ENCODE measurements around the gene SPINT2. TPM values are rescaled to one million over a fixed set of nuclear protein-coding genes. Genes with fewer than 3 reads are reported as not detected.
"Not testable (repeated sequence)": the region's sequence is repeated elsewhere in the genome, so short reads cannot be mapped to it uniquely, and the experiment has no call there.

SPINT2 gene
- total RNA-seq, 2 donors from 2014 or later, result 6.9 to 9.1 TPM

- no peak overlapping the region for H3K27ac Mint-ChIP-seq
- no peaks in the 10 kb centered on the region for H3K9me3 Mint-ChIP-seq
- H3K36me3 Mint-ChIP-seq, result no peaks in the 10 kb centered on the region
- H3K4me3 Mint-ChIP-seq, result no peak overlapping the region
- no peaks in the 10 kb centered on the region for H3K4me1 Mint-ChIP-seq (ENCODE audit: low read depth in 2 of 2)
- H3K27me3 Mint-ChIP-seq, result peaks cover 3 to 12% of the 10 kb centered on the region in 2 donors
- no peak for ATAC-seq
- DNase-seq (ENCODE audit: low spot score), result no peak
These were observed 13.9 kb upstream of the SPINT2 start for GRCh38 chr19:38250428-38250820.

- Mint-ChIP-seq H3K4me3 (no peak overlapping the region), H3K27me3 (peaks cover 7 to 17% of the 10 kb centered on the region in 2 donors), H3K4me1 (ENCODE audit: low read depth in 2 of 2) (no peaks in the 10 kb centered on the region), H3K36me3 (no peaks in the 10 kb centered on the region), H3K27ac (no peak overlapping the region), H3K9me3 (no peaks in the 10 kb centered on the region)
- DNase-seq (ENCODE audit: low spot score) (no peak), ATAC-seq (peak in 1 of 2 donors; percentile 26)
These were observed 13.4 kb upstream of the SPINT2 start for GRCh38 chr19:38250821-38251563.

- H3K4me1 Mint-ChIP-seq (ENCODE audit: low read depth in 2 of 2), result no peaks in the 10 kb centered on the region
- H3K9me3 Mint-ChIP-seq, result no peaks in the 10 kb centered on the region
- H3K36me3 Mint-ChIP-seq, result no peaks in the 10 kb centered on the region
- H3K27ac Mint-ChIP-seq, result no peak overlapping the region
- H3K4me3 Mint-ChIP-seq, result no peak overlapping the region
- H3K27me3 Mint-ChIP-seq, result peaks cover 8 to 17% of the 10 kb centered on the region in 2 donors
- DNase-seq (ENCODE audit: low spot score), result no peak
- ATAC-seq, result no peak
These were observed 12.8 kb upstream of the SPINT2 start for GRCh38 chr19:38251564-38252051.

- no peak overlapping the region for H3K27ac Mint-ChIP-seq
- no peaks in the 10 kb centered on the region for H3K4me1 Mint-ChIP-seq (ENCODE audit: low read depth in 2 of 2)
- no peak for ATAC-seq
These were observed 12.0 kb upstream of the SPINT2 start for GRCh38 chr19:38252385-38252784.

GRCh38 chr19:38252941-38253691 is 11.3 kb upstream of the SPINT2 start:
- Mint-ChIP-seq H3K9me3 (no peaks in the 10 kb centered on the region), H3K4me3 (no peak overlapping the region), H3K27me3 (peaks cover 16 to 17% of the 10 kb centered on the region in 2 donors), H3K36me3 (no peaks in the 10 kb centered on the region), H3K4me1 (ENCODE audit: low read depth in 2 of 2) (no peaks in the 10 kb centered on the region), H3K27ac (no peak overlapping the region)
- no peak for DNase-seq (ENCODE audit: low spot score)
- peak in 1 of 2 donors; percentile 22 for ATAC-seq

More at GRCh38 chr19:38252385-38252784, 12.0 kb upstream of the SPINT2 start:
- H3K36me3 Mint-ChIP-seq, result no peaks in the 10 kb centered on the region
- DNase-seq (ENCODE audit: low spot score), result no peak
- H3K9me3 Mint-ChIP-seq, result no peaks in the 10 kb centered on the region
- H3K4me3 Mint-ChIP-seq, result no peak overlapping the region
- H3K27me3 Mint-ChIP-seq, result peaks cover 13 to 17% of the 10 kb centered on the region in 2 donors

- no peak for DNase-seq (ENCODE audit: low spot score)
- ATAC-seq, result peak in 1 of 2 donors; percentile 15
- H3K4me1 Mint-ChIP-seq (ENCODE audit: low read depth in 2 of 2), result no peaks in the 10 kb centered on the region
- H3K27me3 Mint-ChIP-seq, result peaks cover 16 to 17% of the 10 kb centered on the region in 2 donors
- no peak overlapping the region for H3K27ac Mint-ChIP-seq
- H3K4me3 Mint-ChIP-seq, result no peak overlapping the region
- no peaks in the 10 kb centered on the region for H3K36me3 Mint-ChIP-seq
- H3K9me3 Mint-ChIP-seq, result no peaks in the 10 kb centered on the region
These were observed 10.6 kb upstream of the SPINT2 start for GRCh38 chr19:38253788-38254187.

GRCh38 chr19:38255383-38256014 is 8.9 kb upstream of the SPINT2 start:
- DNase-seq (ENCODE audit: low spot score) (no peak), ATAC-seq (no peak)
- H3K4me1 Mint-ChIP-seq (ENCODE audit: low read depth in 2 of 2), result no peaks in the 10 kb centered on the region
- H3K27me3 Mint-ChIP-seq, result peaks cover 17 to 20% of the 10 kb centered on the region in 2 donors
- H3K9me3 Mint-ChIP-seq, result no peaks in the 10 kb centered on the region
- H3K4me3 Mint-ChIP-seq, result no peak overlapping the region
- H3K36me3 Mint-ChIP-seq, result no peaks in the 10 kb centered on the region
- H3K27ac Mint-ChIP-seq, result no peak overlapping the region

- ATAC-seq; H3K36me3 Mint-ChIP-seq; H3K4me3 Mint-ChIP-seq; H3K27ac Mint-ChIP-seq; DNase-seq (ENCODE audit: low spot score); H3K9me3 Mint-ChIP-seq: not testable (repeated sequence)
- Mint-ChIP-seq H3K27me3 (peaks cover 21 to 30% of the 10 kb centered on the region in 2 donors), H3K4me1 (ENCODE audit: low read depth in 2 of 2) (peaks cover 16 to 18% of the 10 kb centered on the region in 2 donors)
These were observed 2.4 kb upstream of the SPINT2 start for GRCh38 chr19:38261942-38262341.

- Mint-ChIP-seq H3K36me3 (no peaks in the 10 kb centered on the region), H3K9me3 (no peaks in the 10 kb centered on the region), H3K4me1 (ENCODE audit: low read depth in 2 of 2) (peaks cover 16 to 18% of the 10 kb centered on the region in 2 donors), H3K4me3 (no peak overlapping the region), H3K27ac (peak overlapping the region in 1 of 2 donors; percentile 87), H3K27me3 (peaks cover 21 to 34% of the 10 kb centered on the region in 2 donors)
- no peak for DNase-seq (ENCODE audit: low spot score)
- ATAC-seq, result no peak
These were observed 1.6 kb upstream of the SPINT2 start for GRCh38 chr19:38262585-38263268.

- peak; percentile 64 for DNase-seq (ENCODE audit: low spot score)
- H3K4me3 Mint-ChIP-seq, result peak overlapping the region; percentile 70
- no peaks in the 10 kb centered on the region for H3K9me3 Mint-ChIP-seq
- no peaks in the 10 kb centered on the region for H3K36me3 Mint-ChIP-seq
- peak overlapping the region; percentile 62 to 87 for H3K27ac Mint-ChIP-seq
- peaks cover 21 to 36% of the 10 kb centered on the region in 2 donors for H3K27me3 Mint-ChIP-seq
- H3K4me1 Mint-ChIP-seq (ENCODE audit: low read depth in 2 of 2), result peaks cover 16 to 18% of the 10 kb centered on the region in 2 donors
- ATAC-seq, result peak; percentile 78 to 85
These were observed 486 bp upstream of the SPINT2 start for GRCh38 chr19:38263689-38264485.

GRCh38 chr19:38265213-38265861 is 964 bp downstream of the SPINT2 start:
- Mint-ChIP-seq H3K9me3 (no peaks in the 10 kb centered on the region), H3K36me3 (no peaks in the 10 kb centered on the region), H3K27ac (peak overlapping the region; percentile 27 to 61), H3K27me3 (peaks cover 21 to 32% of the 10 kb centered on the region in 2 donors), H3K4me3 (peak overlapping the region; percentile 73), H3K4me1 (ENCODE audit: low read depth in 2 of 2) (peaks cover 16 to 18% of the 10 kb centered on the region in 2 donors)
- DNase-seq (ENCODE audit: low spot score) (no peak), ATAC-seq (no peak)

- peaks cover 16 to 18% of the 10 kb centered on the region in 2 donors for H3K4me1 Mint-ChIP-seq (ENCODE audit: low read depth in 2 of 2)
- no peaks in the 10 kb centered on the region for H3K9me3 Mint-ChIP-seq
- H3K4me3 Mint-ChIP-seq, result peak overlapping the region; percentile 73
- ATAC-seq (no peak), DNase-seq (ENCODE audit: low spot score) (no peak)
- H3K36me3 Mint-ChIP-seq, result no peaks in the 10 kb centered on the region
- H3K27me3 Mint-ChIP-seq, result peaks cover 21 to 32% of the 10 kb centered on the region in 2 donors
- H3K27ac Mint-ChIP-seq, result peak overlapping the region in 1 of 2 donors; percentile 27
These were observed 1.6 kb downstream of the SPINT2 start for GRCh38 chr19:38265921-38266429.

Measured in natural killer cell treated with Interleukin-12 subunit alpha and Interleukin-12 subunit beta and Interleukin-15 and Interleukin-18, amount 100 ng/mL, for 72 hours (primary cell).